HG02885 (cell line): ENCODE data around the gene BNIP5.

Source experiments
- ATAC-seq: cut with Tn5 transposase; IDR thresholded peaks from one replicate; pipeline ENCODE4 v1.9.1; 2021; ENCODE audit warnings: mild to moderate bottlenecking; ENCODE audit not compliant: unreplicated experiment, poor library complexity

The BNIP5 gene

GRCh38 chr6:36273802-36274514, 62.7 kb downstream of the BNIP5 start:
- no peak for ATAC-seq

GRCh38 chr6:36273067-36273466, 63.6 kb downstream of the BNIP5 start:
- ATAC-seq: no peak

DNA sequence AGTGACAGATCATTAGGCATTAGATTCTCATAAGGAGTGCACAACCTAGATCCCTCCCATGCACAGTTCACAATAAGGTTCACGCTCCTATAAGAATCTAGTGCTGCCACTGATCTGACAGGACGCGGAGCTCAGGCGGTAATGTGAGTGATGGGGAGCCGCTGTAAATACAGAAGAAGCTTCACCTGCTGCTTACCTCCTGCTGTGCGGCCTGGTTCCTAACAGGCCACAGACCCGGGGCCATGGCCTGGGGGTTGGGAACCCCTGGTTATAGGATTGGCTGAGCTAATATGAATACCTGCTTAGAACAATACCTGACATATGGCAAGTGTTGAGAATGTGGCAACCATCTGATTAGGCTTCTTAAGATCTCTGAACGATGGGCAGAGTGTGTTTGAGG, 64.5 kb downstream of the BNIP5 start:
- no peak for ATAC-seq

DNA sequence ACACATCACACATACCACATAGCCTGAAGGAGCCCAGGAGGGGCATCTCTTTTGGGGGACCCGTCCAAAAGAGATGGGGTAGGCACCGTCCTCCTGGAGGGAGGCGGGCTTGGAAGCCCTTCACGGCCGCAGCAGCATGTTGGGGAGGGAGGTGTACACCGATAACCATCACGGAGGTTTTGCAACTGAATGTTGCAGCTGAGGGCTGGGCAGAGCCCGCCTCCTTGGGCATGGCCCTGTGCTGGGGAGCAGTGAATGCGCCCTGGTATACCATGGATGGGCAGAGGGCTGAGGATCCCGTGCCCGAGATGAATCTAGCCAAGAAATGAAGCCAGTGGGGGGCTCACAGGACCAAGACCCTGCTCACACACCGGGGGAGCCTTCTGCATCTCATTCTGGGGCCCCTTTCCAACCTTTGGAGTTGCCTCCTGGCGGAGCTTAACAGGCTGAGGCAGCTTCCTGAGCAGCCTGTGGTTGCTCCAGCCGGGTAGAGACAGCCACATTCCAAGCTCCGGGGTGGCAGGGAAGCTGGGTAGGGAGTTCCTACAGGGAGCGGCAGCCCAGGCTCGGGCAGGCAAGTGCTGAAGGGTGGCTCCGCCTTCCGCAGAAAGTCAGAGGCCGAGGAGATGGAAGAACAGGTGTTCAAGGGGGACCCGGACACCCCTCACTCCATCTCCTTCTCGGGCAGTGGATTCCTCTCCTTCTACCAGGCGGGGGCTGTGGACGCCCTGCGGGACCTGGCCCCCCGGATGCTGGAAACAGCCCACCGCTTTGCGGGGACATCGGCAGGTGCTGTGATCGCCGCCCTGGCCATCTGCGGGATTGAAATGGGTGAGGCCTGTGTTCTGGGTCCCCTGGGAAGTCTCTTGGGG, 66.6 kb downstream of the BNIP5 start, which contains the start of gene PNPLA1:
PNPLA1 (plus strand) TSS at position 227 of the 872 bp plus-strand sequence; CDS start at position 627, 400 bp downstream.
- no peak for ATAC-seq

DNA sequence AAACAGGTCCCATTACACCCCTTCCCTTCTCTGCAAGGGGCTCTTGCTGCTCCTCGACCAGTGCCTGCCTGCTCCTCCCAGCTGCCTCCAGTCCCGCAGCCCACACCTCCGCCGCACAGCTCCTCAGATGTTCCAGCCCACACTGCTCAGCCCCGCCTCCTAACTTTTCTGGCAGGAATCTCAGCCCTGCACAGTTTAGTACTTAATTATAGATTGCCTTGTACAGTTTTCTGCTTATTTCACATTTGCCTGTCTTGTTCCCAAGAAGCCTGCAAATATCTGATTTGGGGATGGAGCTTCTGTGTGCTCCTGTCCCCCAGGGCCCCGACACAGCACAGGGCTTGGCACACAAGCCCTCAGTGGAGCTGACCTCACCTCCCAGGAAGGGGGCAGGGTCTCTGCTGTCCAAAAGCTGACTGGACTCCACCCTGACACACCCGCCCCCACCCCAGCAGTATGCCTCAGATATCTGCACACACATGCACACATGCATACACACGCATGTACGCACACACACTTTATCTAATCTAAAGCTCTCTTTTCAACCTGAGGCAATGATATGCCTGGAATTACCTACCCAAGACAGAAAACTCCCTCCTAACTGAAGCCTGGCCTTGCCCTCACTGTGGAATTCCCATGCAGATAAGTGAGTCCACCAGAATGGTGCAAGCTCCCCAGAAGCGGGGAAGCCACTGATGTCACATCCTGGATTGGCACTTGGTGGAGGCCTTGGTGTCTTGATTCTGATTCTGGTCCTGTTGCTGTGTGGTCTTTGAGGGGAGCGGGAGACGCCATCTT, 68.0 kb downstream of the BNIP5 start:
- ATAC-seq: no peak

- ATAC-seq: no peak
These were observed 68.8 kb downstream of the BNIP5 start for GRCh38 chr6:36267731-36268477.

- no peak for ATAC-seq
These were observed 69.6 kb downstream of the BNIP5 start for GRCh38 chr6:36266913-36267644.
